Measurements from ENCODE around the gene LNX1. TPM values are rescaled to one million over a fixed set of nuclear protein-coding genes. Genes with fewer than 3 reads are reported as not detected.

The LNX1 gene
- total and polyA plus RNA-seq, 2 experiments from 2014 or later: 6.7 to 9.4 TPM

DNA sequence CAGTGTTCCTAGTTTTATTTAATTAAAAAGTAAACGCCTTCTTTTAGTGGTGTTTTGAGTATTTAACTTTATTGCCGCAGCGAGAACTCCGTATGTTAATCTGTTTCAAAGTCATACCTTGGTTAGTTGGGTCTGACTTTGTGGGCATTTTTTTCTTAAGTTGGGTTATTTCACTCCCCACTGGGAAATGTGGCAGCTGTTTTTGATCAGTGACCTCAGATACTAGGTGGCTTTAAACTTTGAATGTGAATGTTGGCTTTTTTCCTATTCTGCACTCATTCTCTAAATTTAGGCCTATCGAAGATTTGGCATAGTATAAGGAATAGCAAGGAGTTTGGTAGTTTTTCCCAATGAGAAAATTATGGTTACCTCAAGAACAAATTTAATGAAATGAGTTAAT lies 127.9 kb downstream of the LNX1 start:
- no peak for DNase-seq
- Histone ChIP-seq H3K79me2 (ENCODE audit: insufficient read depth) (no peaks in the 10 kb centered on the region), H4K20me1 (ENCODE audit: insufficient read depth) (no peaks in the 10 kb centered on the region), H3K4me1 (ENCODE audit: insufficient read depth) (peaks cover 31% of the 10 kb centered on the region), H3F3A (ENCODE audit: insufficient read depth) (peaks cover 43% of the 10 kb centered on the region), H3K9me3 (ENCODE audit: low read depth) (no peaks in the 10 kb centered on the region), H3K27ac (no peak overlapping the region), H3K36me3 (ENCODE audit: low read depth) (peaks cover 46% of the 10 kb centered on the region), H3K4me2 (ENCODE audit: unreplicated experiment) (no peak overlapping the region), H3K9ac (no peak overlapping the region), H3K27me3 (replicated peaks; ENCODE audit: insufficient read depth) (no peaks in the 10 kb centered on the region), H2AFZ (no peak overlapping the region), H3K9me2 (ENCODE audit: insufficient read depth) (no peaks in the 10 kb centered on the region), H3K4me3 (no peak overlapping the region)
- TF ChIP-seq EZH2 (IDR thresholded peaks at IDR 0.05; ENCODE audit: insufficient read depth, poor library complexity, severe bottlenecking): no peak
- TF ChIP-seq EZH2phosphoT487 (IDR thresholded peaks at IDR 0.05; ENCODE audit: insufficient read depth, low read depth): no peak
- 94% methylated on average over 5 of the region's 5 CpGs for WGBS, 2 experiments (ENCODE audit: low coverage in 1 of 2, low lambda C conversion rate in 2 of 2, missing lambda C conversion rate in 2 of 2)
- in situ Hi-C loops (cut with MboI): no loop called here

DNA sequence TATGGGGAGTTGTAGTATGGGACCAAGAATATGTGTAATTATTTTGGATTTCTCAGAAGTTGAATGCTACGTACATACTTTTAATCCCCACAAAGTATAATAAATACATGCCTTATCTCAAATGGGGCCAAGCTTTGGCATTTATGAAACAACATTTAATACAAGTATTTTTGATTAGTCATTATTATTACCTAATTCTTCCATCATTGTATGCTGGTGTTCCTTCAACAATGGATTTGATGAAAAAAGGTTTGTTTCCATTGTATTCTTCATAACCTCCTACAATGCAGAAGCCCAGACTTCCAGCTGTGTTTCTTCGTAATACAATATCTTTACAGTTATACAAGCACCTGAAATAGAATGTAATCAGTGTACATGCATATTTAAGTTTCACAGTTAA lies 130.0 kb downstream of the LNX1 start:
- TF ChIP-seq EZH2phosphoT487 (IDR thresholded peaks at IDR 0.05; ENCODE audit: insufficient read depth, low read depth): no peak
- TF ChIP-seq EZH2 (IDR thresholded peaks at IDR 0.05; ENCODE audit: insufficient read depth, poor library complexity, severe bottlenecking): no peak
- DNase-seq: peak; percentile 33

DNA sequence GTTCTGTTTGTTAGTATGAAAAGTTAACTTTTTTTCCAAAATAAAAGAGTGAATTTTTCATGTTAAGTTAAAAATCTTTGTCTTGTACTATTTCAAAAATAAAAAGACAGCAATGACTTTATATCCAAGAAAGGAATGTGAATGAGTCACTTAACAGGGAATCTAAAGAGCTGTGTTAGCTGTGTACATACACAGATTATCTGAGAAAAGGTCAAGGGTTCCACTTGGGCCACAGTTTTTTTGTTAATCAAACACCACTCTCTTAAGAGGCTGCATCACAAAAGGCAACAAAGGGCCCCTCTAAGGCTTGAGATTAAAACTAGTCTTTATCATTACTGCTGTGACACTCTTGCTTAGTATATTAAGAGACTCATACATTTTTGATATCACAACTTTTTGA lies 131.7 kb downstream of the LNX1 start:
- H3K79me2 ChIP-seq (ENCODE audit: insufficient read depth): peaks cover 32% of the 10 kb centered on the region
- no peak overlapping the region for H3K27ac ChIP-seq
- H3K9me2 ChIP-seq (ENCODE audit: insufficient read depth): no peaks in the 10 kb centered on the region
- peaks cover 60% of the 10 kb centered on the region for H3K36me3 ChIP-seq (ENCODE audit: low read depth)
- H3K4me3 ChIP-seq: no peak overlapping the region
- no peaks in the 10 kb centered on the region for H3K9me3 ChIP-seq (ENCODE audit: low read depth)
- TF ChIP-seq EZH2 (IDR thresholded peaks at IDR 0.05; ENCODE audit: insufficient read depth, poor library complexity, severe bottlenecking) (no peak), EZH2phosphoT487 (IDR thresholded peaks at IDR 0.05; ENCODE audit: insufficient read depth, low read depth) (no peak)
- peak; percentile 65 for DNase-seq
- no peaks in the 10 kb centered on the region for H4K20me1 ChIP-seq (ENCODE audit: insufficient read depth)
- H3K4me1 ChIP-seq (ENCODE audit: insufficient read depth): peaks cover 31% of the 10 kb centered on the region
- H3K4me2 ChIP-seq (ENCODE audit: unreplicated experiment): peak overlapping the region; percentile 27
- no peak overlapping the region for H2AFZ ChIP-seq
- no peak overlapping the region for H3K9ac ChIP-seq
- H3K27me3 ChIP-seq (replicated peaks; ENCODE audit: insufficient read depth): no peaks in the 10 kb centered on the region
- in situ Hi-C loops (cut with MboI): no loop called here
- H3F3A ChIP-seq (ENCODE audit: insufficient read depth): peaks cover 40% of the 10 kb centered on the region

More for the DNA sequence above, 130.0 kb downstream of the LNX1 start:
- Histone ChIP-seq H3K36me3 (ENCODE audit: low read depth) (peaks cover 52% of the 10 kb centered on the region), H3K79me2 (ENCODE audit: insufficient read depth) (peaks cover 17% of the 10 kb centered on the region), H3K9me3 (ENCODE audit: low read depth) (no peaks in the 10 kb centered on the region), H3K4me2 (ENCODE audit: unreplicated experiment) (no peak overlapping the region), H4K20me1 (ENCODE audit: insufficient read depth) (no peaks in the 10 kb centered on the region), H3F3A (ENCODE audit: insufficient read depth) (peaks cover 45% of the 10 kb centered on the region), H3K4me1 (ENCODE audit: insufficient read depth) (peaks cover 31% of the 10 kb centered on the region), H2AFZ (no peak overlapping the region), H3K4me3 (no peak overlapping the region), H3K9ac (no peak overlapping the region), H3K27me3 (replicated peaks; ENCODE audit: insufficient read depth) (no peaks in the 10 kb centered on the region), H3K27ac (0 out of 2 replicates have a peak overlapping the region, but pooled peaks have one; percentile 1), H3K9me2 (ENCODE audit: insufficient read depth) (no peaks in the 10 kb centered on the region)
- in situ Hi-C loops (cut with MboI): no loop called here
- 95 to 100% methylated on average over 2 of the region's 2 CpGs for WGBS, 2 experiments (ENCODE audit: low coverage in 1 of 2, low lambda C conversion rate in 2 of 2, missing lambda C conversion rate in 2 of 2)

DNA sequence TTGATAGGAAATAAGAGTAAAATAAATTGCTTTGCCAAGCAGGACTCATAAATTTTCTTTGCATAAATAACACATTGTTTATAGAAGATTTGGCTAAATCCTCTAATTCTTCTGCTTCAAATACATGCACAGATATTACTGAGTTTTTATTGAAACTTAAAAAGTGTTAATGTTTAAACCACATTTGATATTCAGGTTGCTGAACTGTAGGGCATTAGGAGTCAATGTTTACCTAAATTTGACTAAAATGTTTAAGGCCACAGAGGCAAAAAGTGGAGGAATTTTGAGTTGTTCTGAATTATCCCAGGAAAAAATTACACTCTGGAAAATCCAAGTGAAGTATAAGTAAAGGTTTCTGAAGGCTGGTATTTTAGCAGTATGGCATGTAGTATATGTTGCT lies 135.1 kb downstream of the LNX1 start:
- H3K79me2 ChIP-seq (ENCODE audit: insufficient read depth): peaks cover 56% of the 10 kb centered on the region
- peaks cover 65% of the 10 kb centered on the region for H3K36me3 ChIP-seq (ENCODE audit: low read depth)
- no peaks in the 10 kb centered on the region for H4K20me1 ChIP-seq (ENCODE audit: insufficient read depth)
- in situ Hi-C loops (cut with MboI): no loop called here
- no peak overlapping the region for H3K27ac ChIP-seq
- no peaks in the 10 kb centered on the region for H3K27me3 ChIP-seq (replicated peaks; ENCODE audit: insufficient read depth)
- no peaks in the 10 kb centered on the region for H3K9me2 ChIP-seq (ENCODE audit: insufficient read depth)
- peaks cover 39% of the 10 kb centered on the region for H3F3A ChIP-seq (ENCODE audit: insufficient read depth)
- H3K4me2 ChIP-seq (ENCODE audit: unreplicated experiment): no peak overlapping the region
- no peak overlapping the region for H3K4me3 ChIP-seq
- TF ChIP-seq EZH2 (IDR thresholded peaks at IDR 0.05; ENCODE audit: insufficient read depth, poor library complexity, severe bottlenecking): no peak
- TF ChIP-seq EZH2phosphoT487 (IDR thresholded peaks at IDR 0.05; ENCODE audit: insufficient read depth, low read depth): no peak
- H3K4me1 ChIP-seq (ENCODE audit: insufficient read depth): peaks cover 29% of the 10 kb centered on the region
- no peak overlapping the region for H2AFZ ChIP-seq
- no peak for DNase-seq
- H3K9me3 ChIP-seq (ENCODE audit: low read depth): no peaks in the 10 kb centered on the region
- no peak overlapping the region for H3K9ac ChIP-seq

DNA sequence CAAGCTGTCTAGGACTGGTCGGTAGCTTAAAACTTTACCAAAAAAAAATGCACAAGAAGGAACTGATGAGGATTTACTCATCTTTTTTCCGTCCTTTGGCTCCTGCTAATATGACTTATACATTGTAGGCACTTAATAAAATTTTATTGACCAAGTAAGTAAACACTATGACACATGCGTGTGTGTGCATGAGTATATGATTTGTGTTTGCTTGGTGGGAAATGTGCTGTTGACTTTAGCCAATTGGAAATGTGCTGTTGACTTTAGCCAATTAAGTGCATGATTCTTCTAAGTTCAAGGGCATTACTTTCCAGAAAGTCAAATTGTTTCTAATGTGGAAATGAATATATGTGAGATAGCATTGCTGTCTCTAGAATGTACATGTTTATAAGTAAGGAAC lies 135.5 kb downstream of the LNX1 start:
- peaks cover 61% of the 10 kb centered on the region for H3K36me3 ChIP-seq (ENCODE audit: low read depth)
- DNase-seq: no peak
- H2AFZ ChIP-seq: no peak overlapping the region
- H3K9me3 ChIP-seq (ENCODE audit: low read depth): no peaks in the 10 kb centered on the region
- H3K9ac ChIP-seq: no peak overlapping the region
- H3K27ac ChIP-seq: no peak overlapping the region
- H4K20me1 ChIP-seq (ENCODE audit: insufficient read depth): no peaks in the 10 kb centered on the region
- in situ Hi-C loops (cut with MboI): no loop called here
- H3K9me2 ChIP-seq (ENCODE audit: insufficient read depth): no peaks in the 10 kb centered on the region
- H3K4me3 ChIP-seq: no peak overlapping the region
- peaks cover 60% of the 10 kb centered on the region for H3K79me2 ChIP-seq (ENCODE audit: insufficient read depth)
- 90 to 92% methylated on average over 3 of the region's 3 CpGs for WGBS, 2 experiments (ENCODE audit: low coverage in 1 of 2, low lambda C conversion rate in 2 of 2, missing lambda C conversion rate in 2 of 2)
- peaks cover 28% of the 10 kb centered on the region for H3K4me1 ChIP-seq (ENCODE audit: insufficient read depth)
- TF ChIP-seq EZH2phosphoT487 (IDR thresholded peaks at IDR 0.05; ENCODE audit: insufficient read depth, low read depth) (no peak), EZH2 (IDR thresholded peaks at IDR 0.05; ENCODE audit: insufficient read depth, poor library complexity, severe bottlenecking) (no peak)
- H3K27me3 ChIP-seq (replicated peaks; ENCODE audit: insufficient read depth): no peaks in the 10 kb centered on the region
- peaks cover 37% of the 10 kb centered on the region for H3F3A ChIP-seq (ENCODE audit: insufficient read depth)
- H3K4me2 ChIP-seq (ENCODE audit: unreplicated experiment): no peak overlapping the region
